ENCODE measurements around the gene PERM1.

GRCh38 chr1:997993-998744 lies 16.3 kb upstream of the PERM1 start:
- TF ChIP-seq CTCF (IDR thresholded peaks at IDR 0.05) (no peak), POLR2A (IDR thresholded peaks at IDR 0.05) (no peak), POLR2AphosphoS5 (IDR thresholded peaks at IDR 0.05) (no peak)

All from breast epithelium (tissue), 3 donors.